Psoas muscle (tissue), 8 donors: ENCODE data around the gene SYNE2. TPM values are rescaled to one million over a fixed set of nuclear protein-coding genes. Genes with fewer than 3 reads are reported as not detected.
A peak's percentile ranks its signal among the peaks of the same experiment; 100 is the strongest.

ENCODE experiments used
- ATAC-seq, 4 donors: fragments of 200-7000 bp; cut with Tn5 transposase; one replicate each; pipeline ENCODE4 v1.9.1; 2020; ENCODE audit warnings: moderate library complexity in 3 of 4, mild to moderate bottlenecking in 2 of 4
- DNase-seq, 2 donors: peaks; one replicate each; pipeline ENCODE4 v3.0.0-alpha.2; 2020
- H3K27ac ChIP-seq: fragments of 200-600 bp; one replicate; pipeline ENCODE4 v1.8.0; 2022
- H3K27me3 ChIP-seq, 3 donors: fragments of 200-600 bp in 1 of 3; one replicate each; pipeline versions ENCODE4 v1.6.1 to v1.8.0; 2013 to 2022; ENCODE audit warnings: low read length in 2 of 3, mild to moderate bottlenecking in 2 of 3, moderate library complexity in 1 of 3; ENCODE audit not compliant: insufficient read depth in 3 of 3
- H3K36me3 ChIP-seq, 2 donors: fragments of 200-600 bp in 1 of 2; one replicate each; pipeline versions ENCODE4 v1.6.1 to v1.8.0; 2013 to 2022; ENCODE audit warnings: low read depth in 1 of 2, mild to moderate bottlenecking in 1 of 2, moderate library complexity in 1 of 2; ENCODE audit not compliant: insufficient read depth in 1 of 2
- H3K4me1 ChIP-seq: fragments of 200-600 bp; one replicate; pipeline ENCODE4 v1.8.0; 2022
- H3K4me3 ChIP-seq: fragments of 200-600 bp; one replicate; pipeline ENCODE4 v1.8.0; 2022; ENCODE audit warnings: mild to moderate bottlenecking
- H3K9me3 ChIP-seq: fragments of 200-600 bp; one replicate; pipeline ENCODE4 v1.8.0; 2022
- WGBS, 3 donors: extraction: QIAGEN DNeasy Blood & Tissue Kit; methylation state at CpG; one replicate each; pipeline versions ENCODE4 v1.1.6 to v1.1.7; 2013; 5-methylcytosine and 5-hydroxymethylcytosine counted together
- intact Hi-C, 2 donors: fragments of 100-400 bp; cut with DNase I; formaldehyde crosslinking; loops; one replicate each; pipeline versions ENCODE4 v1.11.0 to v1.14.2; 2022
- polyA plus RNA-seq, 3 donors: library from polyadenylated mRNA; stranded (reverse); fragments of 200-250 nt; gene quantifications; one replicate each; pipeline ENCODE4 v1.2.3, GENCODE V29; 2013
- total RNA-seq, 4 donors: library from RNA; stranded (reverse); fragmentation: NEBNext Ultra II Directional in 2 of 4; extraction: Animal tissue kit (Norgen Biotek cat#: 25700) in 2 of 4; gene quantifications; one replicate each; pipeline versions ENCODE4 v1.2.1 to v1.2.4, GENCODE V29; 2021 to 2023
- TF ChIP-seq, protein P1 (sequence below): fragments of 200-600 bp; IDR thresholded peaks from one replicate; pipeline ENCODE4 v1.8.0; 2022; ENCODE audit warnings: antibody characterized with exemption
- donor health status: healthy with polysubstance abuse.
- donor health status: DM: no; HTN: no; CAD: no; lungs with moderate emphysema.
- donor health status: Bipolar disorder and iron deficiency.
- donor health status: healthy.
- donor health status: DM: yes; HTN: yes; CAD: no.
- donor health status: DM: no; HTN: no; CAD: no.
- donor health status: DM: no; HTN: no; CAD: no.
- donor health status: DM: yes; HTN: yes; CAD: no.

Gene SYNE2
- total and polyA plus RNA-seq, 7 donors, result 23.0 to 239 (median 150) TPM

DNA sequence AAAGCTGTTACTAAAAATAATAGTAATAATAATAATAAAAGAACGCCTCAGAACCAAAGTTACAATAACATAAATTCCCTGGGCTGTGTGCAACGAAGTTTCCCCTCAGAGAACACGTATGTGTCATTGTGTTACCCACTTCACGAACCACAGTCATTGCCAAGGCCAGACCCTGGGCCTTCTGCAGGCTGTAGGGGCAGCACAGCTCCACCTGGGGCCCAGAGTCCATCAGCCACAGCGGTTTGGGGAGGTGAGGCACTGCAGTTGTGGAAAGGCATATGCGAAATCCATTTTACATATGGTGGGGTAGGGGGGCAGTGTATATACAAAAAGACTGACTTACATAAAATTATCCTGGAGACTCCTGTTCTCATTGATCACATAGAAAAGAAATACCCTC lies 385.2 kb downstream of the SYNE2 start:
- Histone ChIP-seq H3K4me1 (no peaks in the 10 kb centered on the region), H3K36me3 (peaks cover 0 to under 1% of the 10 kb centered on the region in 2 donors), H3K4me3 (no peak overlapping the region), H3K27me3 (no peaks in the 10 kb centered on the region), H3K9me3 (no peaks in the 10 kb centered on the region), H3K27ac (no peak overlapping the region)
- WGBS, 3 donors, result 86 to 91% (median 89%) methylated on average over 6 of the region's 6 CpGs
- ATAC-seq, result no peak
- TF ChIP-seq, protein P1, sequence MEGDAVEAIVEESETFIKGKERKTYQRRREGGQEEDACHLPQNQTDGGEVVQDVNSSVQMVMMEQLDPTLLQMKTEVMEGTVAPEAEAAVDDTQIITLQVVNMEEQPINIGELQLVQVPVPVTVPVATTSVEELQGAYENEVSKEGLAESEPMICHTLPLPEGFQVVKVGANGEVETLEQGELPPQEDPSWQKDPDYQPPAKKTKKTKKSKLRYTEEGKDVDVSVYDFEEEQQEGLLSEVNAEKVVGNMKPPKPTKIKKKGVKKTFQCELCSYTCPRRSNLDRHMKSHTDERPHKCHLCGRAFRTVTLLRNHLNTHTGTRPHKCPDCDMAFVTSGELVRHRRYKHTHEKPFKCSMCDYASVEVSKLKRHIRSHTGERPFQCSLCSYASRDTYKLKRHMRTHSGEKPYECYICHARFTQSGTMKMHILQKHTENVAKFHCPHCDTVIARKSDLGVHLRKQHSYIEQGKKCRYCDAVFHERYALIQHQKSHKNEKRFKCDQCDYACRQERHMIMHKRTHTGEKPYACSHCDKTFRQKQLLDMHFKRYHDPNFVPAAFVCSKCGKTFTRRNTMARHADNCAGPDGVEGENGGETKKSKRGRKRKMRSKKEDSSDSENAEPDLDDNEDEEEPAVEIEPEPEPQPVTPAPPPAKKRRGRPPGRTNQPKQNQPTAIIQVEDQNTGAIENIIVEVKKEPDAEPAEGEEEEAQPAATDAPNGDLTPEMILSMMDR, result no peak
- no peak for DNase-seq
- intact Hi-C loops, result no loop called here

DNA sequence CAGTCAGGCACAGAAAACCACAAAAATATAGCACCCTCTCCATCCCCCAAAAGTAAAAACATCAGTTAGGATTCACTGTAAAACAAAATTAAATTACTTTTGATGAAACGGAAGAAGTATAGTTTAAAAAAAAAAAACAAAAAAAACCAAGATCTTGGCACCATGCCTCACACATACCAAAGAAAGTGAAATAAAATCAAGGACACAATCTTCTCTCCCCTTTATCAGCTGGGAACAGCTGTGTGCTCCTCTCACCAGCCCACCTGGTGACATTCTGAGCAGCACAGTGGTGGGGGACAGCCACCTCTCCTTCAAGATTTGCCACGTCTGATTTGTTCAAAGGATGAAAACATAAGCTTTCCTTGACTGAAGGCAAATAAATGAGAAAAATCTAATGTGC lies 385.8 kb downstream of the SYNE2 start:
- H3K9me3 ChIP-seq, result no peaks in the 10 kb centered on the region
- WGBS, 3 donors, result 34 to 48% (median 48%) methylated on average over 2 of the region's 2 CpGs
- no peak overlapping the region for H3K27ac ChIP-seq
- no peaks in the 10 kb centered on the region for H3K4me1 ChIP-seq
- ATAC-seq (no peak), DNase-seq (no peak)
- H3K4me3 ChIP-seq, result no peak overlapping the region
- TF ChIP-seq, protein P1, result no peak
- no peaks in the 10 kb centered on the region for H3K36me3 ChIP-seq
- no peaks in the 10 kb centered on the region for H3K27me3 ChIP-seq
- intact Hi-C loops, result no loop called here

DNA sequence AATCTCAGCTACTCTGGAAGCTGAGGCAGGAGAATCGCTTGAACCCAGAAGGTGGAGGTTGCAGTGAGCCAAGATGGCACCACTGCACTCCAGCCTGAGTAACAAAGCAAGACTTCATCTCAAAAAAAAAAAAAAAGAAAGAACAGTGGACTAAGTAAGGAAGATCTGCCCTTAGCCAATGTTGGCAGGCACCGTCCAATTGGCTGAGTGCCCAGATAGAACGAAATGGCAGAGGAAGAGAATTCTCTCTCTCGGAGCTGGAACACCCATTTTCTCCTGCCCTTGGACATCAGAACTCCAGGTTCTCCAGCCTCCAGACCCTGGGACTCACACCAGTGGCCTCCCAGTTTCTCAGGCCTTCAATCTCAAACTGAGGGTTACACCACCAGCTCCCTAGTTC lies 391.5 kb downstream of the SYNE2 start:
- H3K4me1 ChIP-seq, result no peaks in the 10 kb centered on the region
- H3K4me3 ChIP-seq, result no peak overlapping the region
- TF ChIP-seq, protein P1, result no peak
- DNase-seq (peak in 1 of 2 donors; percentile 18), ATAC-seq (no peak)
- no peak overlapping the region for H3K27ac ChIP-seq
- H3K36me3 ChIP-seq, result no peaks in the 10 kb centered on the region
- intact Hi-C loops, result no loop called here
- H3K9me3 ChIP-seq, result no peaks in the 10 kb centered on the region
- H3K27me3 ChIP-seq, result no peaks in the 10 kb centered on the region
- 21 to 31% (median 26%) methylated on average over 4 of the region's 4 CpGs for WGBS, 3 donors

DNA sequence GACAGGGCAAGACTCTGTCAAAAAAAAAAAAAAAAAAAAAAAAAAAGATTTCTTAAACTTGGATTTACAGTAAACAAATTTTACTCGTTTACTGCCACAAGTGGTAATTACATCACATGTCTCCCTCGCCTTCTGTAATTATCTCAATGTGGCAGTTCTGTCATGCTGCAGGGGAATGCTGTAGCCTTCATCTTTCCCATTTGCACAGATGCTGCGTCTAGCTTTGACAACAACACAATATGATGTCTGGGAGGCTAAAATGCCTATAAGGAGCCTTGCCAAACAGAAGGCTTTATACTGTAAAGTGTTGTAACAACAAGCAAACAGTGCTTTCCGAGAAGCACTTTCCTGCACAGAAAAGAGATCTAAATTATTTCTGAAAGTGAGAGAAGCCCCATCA lies 392.7 kb downstream of the SYNE2 start:
- WGBS, 3 donors, result 88% methylated on average over 4 of the region's 4 CpGs
- Histone ChIP-seq H3K36me3 (no peaks in the 10 kb centered on the region), H3K9me3 (no peaks in the 10 kb centered on the region), H3K4me1 (no peaks in the 10 kb centered on the region), H3K4me3 (no peak overlapping the region), H3K27me3 (no peaks in the 10 kb centered on the region), H3K27ac (no peak overlapping the region)
- intact Hi-C loops, result no loop called here
- ATAC-seq, result no peak
- no peak for DNase-seq
- TF ChIP-seq, protein P1, result no peak

DNA sequence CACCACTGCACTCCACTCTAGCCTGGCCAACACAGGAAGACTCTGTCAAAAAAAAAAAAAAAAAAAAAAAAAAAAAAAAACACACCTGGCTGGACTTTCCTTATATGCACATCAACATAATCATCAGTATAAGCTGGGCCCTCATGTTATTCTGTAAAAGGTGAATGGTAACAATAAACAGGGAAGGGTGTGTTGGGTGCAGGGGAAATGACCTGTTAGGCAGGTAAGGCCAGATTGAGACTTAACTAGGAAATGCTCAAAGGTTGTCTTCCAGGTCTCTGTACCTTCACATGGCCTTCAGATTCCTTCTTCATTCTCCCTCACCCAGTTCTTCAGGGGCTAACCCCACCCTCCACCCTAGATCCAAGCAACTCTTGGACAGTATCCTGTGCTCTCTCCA lies 393.9 kb downstream of the SYNE2 start:
- DNase-seq (no peak), ATAC-seq (no peak)
- Histone ChIP-seq H3K4me1 (no peaks in the 10 kb centered on the region), H3K27ac (no peak overlapping the region), H3K4me3 (no peak overlapping the region), H3K27me3 (no peaks in the 10 kb centered on the region), H3K36me3 (no peaks in the 10 kb centered on the region), H3K9me3 (no peaks in the 10 kb centered on the region)
- intact Hi-C loops, result no loop called here
- TF ChIP-seq, protein P1, result no peak
